Body of pancreas (tissue), 4 donors: ENCODE measurements around the gene KIAA1328.

Source experiments
- POLR2A ChIP-seq, 3 donors: fragments of 450-650 bp; IDR thresholded peaks; one replicate each; pipeline ENCODE4 v1.6.1; 2016; ENCODE audit warnings: antibody characterized with exemption in 3 of 3, mild to moderate bottlenecking in 2 of 3
- TF ChIP-seq, protein P1 (sequence below), 7 experiments: fragments of 450-650 bp in 4 of 7; fragments of 200-600 bp in 3 of 7; sonication (generic) in 3 of 7; IDR thresholded peaks; one replicate each; pipeline ENCODE4 v1.5.1; 2016 to 2019; ENCODE audit warnings: antibody characterized with exemption in 7 of 7

DNA sequence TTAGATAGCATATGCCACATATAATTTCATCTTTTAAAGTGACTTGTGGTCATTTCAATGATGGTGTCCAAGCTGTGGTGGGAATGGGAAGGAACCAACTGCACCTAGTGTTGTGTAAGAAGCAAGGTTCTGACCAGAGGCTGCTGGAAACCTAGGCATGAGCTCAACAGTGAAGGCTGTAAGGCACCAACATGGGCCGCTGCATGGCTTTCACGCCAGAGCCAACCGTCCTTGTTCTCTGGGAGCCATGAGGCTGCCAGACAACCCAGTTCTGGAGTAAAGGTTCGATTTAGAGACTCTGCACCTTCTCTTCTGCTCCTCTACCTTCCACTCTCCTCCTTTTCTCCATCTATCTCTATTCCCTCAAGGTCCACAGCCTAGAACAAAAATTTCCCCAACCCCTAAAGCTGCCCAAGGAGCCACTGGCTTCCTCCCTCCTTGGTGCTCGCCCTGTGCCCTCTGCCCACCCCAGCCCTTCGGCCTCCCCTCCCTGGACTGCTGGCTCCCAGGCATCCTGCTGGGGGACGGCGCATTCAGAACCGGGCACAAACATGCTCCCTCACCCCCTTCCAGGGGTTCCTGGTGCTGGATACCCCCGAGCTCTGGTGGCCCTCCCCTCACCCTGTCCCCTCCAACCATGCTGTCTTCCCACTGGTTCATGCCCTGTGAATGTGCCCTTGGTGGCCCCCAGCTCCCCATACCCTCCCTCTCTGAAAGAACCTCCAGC lies 431.6 kb downstream of the KIAA1328 start:
- TF ChIP-seq, protein P1, sequence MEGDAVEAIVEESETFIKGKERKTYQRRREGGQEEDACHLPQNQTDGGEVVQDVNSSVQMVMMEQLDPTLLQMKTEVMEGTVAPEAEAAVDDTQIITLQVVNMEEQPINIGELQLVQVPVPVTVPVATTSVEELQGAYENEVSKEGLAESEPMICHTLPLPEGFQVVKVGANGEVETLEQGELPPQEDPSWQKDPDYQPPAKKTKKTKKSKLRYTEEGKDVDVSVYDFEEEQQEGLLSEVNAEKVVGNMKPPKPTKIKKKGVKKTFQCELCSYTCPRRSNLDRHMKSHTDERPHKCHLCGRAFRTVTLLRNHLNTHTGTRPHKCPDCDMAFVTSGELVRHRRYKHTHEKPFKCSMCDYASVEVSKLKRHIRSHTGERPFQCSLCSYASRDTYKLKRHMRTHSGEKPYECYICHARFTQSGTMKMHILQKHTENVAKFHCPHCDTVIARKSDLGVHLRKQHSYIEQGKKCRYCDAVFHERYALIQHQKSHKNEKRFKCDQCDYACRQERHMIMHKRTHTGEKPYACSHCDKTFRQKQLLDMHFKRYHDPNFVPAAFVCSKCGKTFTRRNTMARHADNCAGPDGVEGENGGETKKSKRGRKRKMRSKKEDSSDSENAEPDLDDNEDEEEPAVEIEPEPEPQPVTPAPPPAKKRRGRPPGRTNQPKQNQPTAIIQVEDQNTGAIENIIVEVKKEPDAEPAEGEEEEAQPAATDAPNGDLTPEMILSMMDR (IDR thresholded peaks at IDR 0.05), result no peak
- TF ChIP-seq POLR2A (IDR thresholded peaks at IDR 0.05), result no peak
